Endothelial cell (in vitro differentiated cells): ENCODE data around the gene C6orf136. TPM values are rescaled to one million over a fixed set of nuclear protein-coding genes. Genes with fewer than 3 reads are reported as not detected.

Experiments used
- DNase-seq: peaks from one replicate; pipeline ENCODE4 v3.0.0; 2021; ENCODE audit warnings: low spot score
- H3K27ac Mint-ChIP-seq: one replicate; pipeline ENCODE4 v1.8.0; 2021; ENCODE audit warnings: mixed read lengths, inconsistent platforms; ENCODE audit not compliant: unreplicated experiment
- H3K27me3 Mint-ChIP-seq: one replicate; pipeline ENCODE4 v1.8.0; 2021; ENCODE audit warnings: mild to moderate bottlenecking, moderate library complexity, mixed read lengths, inconsistent platforms; ENCODE audit not compliant: unreplicated experiment
- H3K36me3 Mint-ChIP-seq: one replicate; pipeline ENCODE4 v1.8.0; 2021; ENCODE audit warnings: mild to moderate bottlenecking, low read depth, mixed read lengths, inconsistent platforms; ENCODE audit not compliant: unreplicated experiment
- H3K4me1 Mint-ChIP-seq: one replicate; pipeline ENCODE4 v1.8.0; 2021; ENCODE audit warnings: mild to moderate bottlenecking, mixed read lengths, inconsistent platforms; ENCODE audit not compliant: unreplicated experiment
- H3K4me3 Mint-ChIP-seq: one replicate; pipeline ENCODE4 v1.8.0; 2021; ENCODE audit warnings: mild to moderate bottlenecking, mixed read lengths, inconsistent platforms; ENCODE audit not compliant: unreplicated experiment
- H3K9me3 Mint-ChIP-seq: one replicate; pipeline ENCODE4 v1.8.0; 2021; ENCODE audit warnings: mixed read lengths, inconsistent platforms; ENCODE audit not compliant: unreplicated experiment
- CTCF ChIP-seq: fragments of 200-600 bp; sonication (generic); IDR thresholded peaks from one replicate; pipeline ENCODE4 v1.5.0; 2021; ENCODE audit warnings: antibody characterized with exemption; ENCODE audit not compliant: unreplicated experiment
- total RNA-seq: library from RNA; stranded (reverse); fragmentation: NEBNext Ultra II Directional; extraction: Animal tissue kit (Norgen Biotek cat#: 25700); gene quantifications from one replicate; pipeline ENCODE4 v1.2.1, GENCODE V29; 2021; ENCODE audit not compliant: unreplicated experiment

Gene C6orf136
- total RNA-seq, 1 donor from 2014 or later: 15.1 TPM

- H3K27me3 Mint-ChIP-seq: peaks cover 20% of the 10 kb centered on the region
- H3K4me1 Mint-ChIP-seq: peaks cover 37% of the 10 kb centered on the region
- no peak for TF ChIP-seq CTCF
- DNase-seq: no peak
- H3K27ac Mint-ChIP-seq: peak overlapping the region; percentile 80
- H3K4me3 Mint-ChIP-seq: peak overlapping the region; percentile 62
- peaks cover 42% of the 10 kb centered on the region for H3K36me3 Mint-ChIP-seq
- no peaks in the 10 kb centered on the region for H3K9me3 Mint-ChIP-seq
Measured at GRCh38 chr6:30613251-30614043, 33.5 kb upstream of the C6orf136 start.

DNA sequence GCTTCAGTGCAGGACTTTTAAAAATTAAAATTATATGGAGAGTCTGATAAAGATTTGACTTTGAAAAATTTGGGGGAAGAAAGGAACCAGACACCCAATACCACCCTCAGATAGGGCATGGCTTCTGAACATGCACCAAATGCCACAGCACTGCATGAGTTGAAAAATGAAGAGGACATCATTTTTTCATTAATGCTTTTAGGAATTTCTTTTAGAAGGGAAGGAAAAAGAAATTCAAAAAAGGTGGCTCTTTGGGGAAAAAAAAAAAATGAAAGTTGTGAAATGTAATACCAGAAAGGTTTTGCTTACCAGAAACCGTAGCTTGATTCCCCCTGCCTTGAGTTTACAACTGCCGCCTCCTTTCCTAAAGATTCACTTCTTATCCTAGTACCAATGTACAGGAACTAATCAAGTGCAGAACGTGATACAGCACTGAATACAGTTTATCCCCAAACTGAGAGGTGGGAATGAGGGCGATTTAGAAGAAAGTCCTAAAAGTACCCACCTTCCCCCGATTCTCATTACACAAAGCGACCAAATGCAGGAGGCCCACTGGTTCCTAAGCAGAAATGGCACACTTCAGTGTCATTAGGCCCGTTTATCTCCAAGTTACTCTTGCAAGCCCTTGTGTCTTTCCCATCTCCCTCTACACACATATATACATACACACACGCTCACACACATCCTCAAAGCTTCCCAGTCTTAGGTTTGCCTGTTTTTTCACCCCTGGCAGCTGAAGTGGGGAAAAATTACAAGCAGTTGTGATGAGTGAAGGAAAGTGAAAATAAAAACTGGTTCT lies 32.7 kb upstream of the C6orf136 start:
- no peak for DNase-seq
- Mint-ChIP-seq H3K36me3 (peaks cover 34% of the 10 kb centered on the region), H3K27ac (peak overlapping the region; percentile 82), H3K4me3 (peak overlapping the region; percentile 99), H3K27me3 (peaks cover 20% of the 10 kb centered on the region), H3K9me3 (no peaks in the 10 kb centered on the region), H3K4me1 (peaks cover 43% of the 10 kb centered on the region)
- no peak for TF ChIP-seq CTCF

DNA sequence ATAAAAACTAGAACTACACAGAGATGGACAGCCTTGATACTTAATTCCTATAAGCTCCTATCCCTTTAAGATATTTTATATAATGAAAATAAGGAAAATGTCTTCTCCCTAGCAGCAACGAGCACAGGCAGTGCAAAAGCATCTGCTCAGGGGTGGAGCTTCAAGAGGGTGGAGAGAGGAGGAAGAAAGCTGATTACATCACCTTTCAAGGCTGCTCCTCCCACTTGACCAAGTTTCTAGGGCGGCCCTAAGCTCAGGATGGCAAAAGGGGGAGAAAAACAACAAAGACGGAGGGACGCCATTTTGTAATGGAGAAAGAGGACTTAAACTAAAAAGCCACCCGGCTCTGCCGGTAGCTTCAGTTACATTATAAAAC lies 32.1 kb upstream of the C6orf136 start:
- no peak for TF ChIP-seq CTCF
- Mint-ChIP-seq H3K4me1 (peaks cover 45% of the 10 kb centered on the region), H3K27me3 (peaks cover 20% of the 10 kb centered on the region), H3K9me3 (no peaks in the 10 kb centered on the region), H3K4me3 (peak overlapping the region; percentile 99), H3K36me3 (peaks cover 34% of the 10 kb centered on the region), H3K27ac (peak overlapping the region; percentile 100)
- DNase-seq: peak; percentile 69

DNA sequence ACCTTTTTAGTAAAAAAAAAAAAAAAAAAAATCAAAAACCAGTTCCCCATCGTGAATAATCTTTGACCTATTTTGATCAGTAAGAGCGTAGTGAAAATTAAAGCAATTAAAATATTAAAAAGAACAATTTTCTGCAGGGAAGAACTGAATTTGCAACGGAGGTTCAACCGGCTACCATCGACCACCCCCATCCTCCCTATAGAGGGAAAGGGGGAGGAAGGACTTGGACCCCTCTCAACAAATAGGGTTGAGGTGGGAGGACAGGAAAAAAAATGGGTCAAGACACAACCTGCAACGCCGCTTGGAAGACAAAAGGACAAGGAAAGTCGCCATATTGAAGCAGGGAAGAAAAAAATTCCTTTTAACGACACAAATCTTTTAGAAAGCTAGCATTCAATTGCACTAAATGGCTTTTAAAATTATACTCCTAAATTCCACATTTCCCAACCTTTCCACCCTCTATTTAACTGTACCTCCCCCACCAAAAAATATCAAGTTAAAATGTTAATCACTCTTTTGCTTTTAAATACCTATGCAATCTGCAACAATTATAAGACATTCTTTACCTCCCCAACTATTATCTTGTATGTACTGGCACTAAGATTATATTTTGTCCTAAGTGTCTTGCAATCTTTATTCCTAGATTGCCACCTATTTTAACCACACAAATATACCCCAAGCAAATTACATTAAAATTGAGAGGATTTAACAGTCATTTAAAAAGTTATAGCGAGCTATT lies 31.5 kb upstream of the C6orf136 start:
- no peak for TF ChIP-seq CTCF
- peak overlapping the region; percentile 99 for H3K4me3 Mint-ChIP-seq
- peaks cover 20% of the 10 kb centered on the region for H3K27me3 Mint-ChIP-seq
- peaks cover 34% of the 10 kb centered on the region for H3K36me3 Mint-ChIP-seq
- H3K27ac Mint-ChIP-seq: peak overlapping the region; percentile 100
- DNase-seq: no peak
- H3K9me3 Mint-ChIP-seq: no peaks in the 10 kb centered on the region
- peaks cover 45% of the 10 kb centered on the region for H3K4me1 Mint-ChIP-seq
